RWPE2 (cell line): ENCODE results near the gene GPR146.

Experiments used
- ATAC-seq: fragments of 200-7000 bp; cut with Tn5 transposase; 3 replicates; pipeline ENCODE4 v1.9.1; 2021; ENCODE audit warnings: low read depth
- DNase-seq: peaks from one replicate; pipeline ENCODE4 v3.0.0-alpha.2; 2020; ENCODE audit warnings: low spot score
- H3K27ac ChIP-seq: fragments of 450-650 bp; 2 replicates; pipeline ENCODE4 v1.5.1; 2017; ENCODE audit warnings: mild to moderate bottlenecking; ENCODE audit not compliant: poor library complexity, severe bottlenecking
- H3K27me3 ChIP-seq: fragments of 250-450 bp; sonication (Bioruptor Pico); 2 replicates; pipeline ENCODE4 v1.5.1; 2021; ENCODE audit warnings: mild to moderate bottlenecking, moderate library complexity; ENCODE audit not compliant: insufficient read depth, poor library complexity, severe bottlenecking
- H3K36me3 ChIP-seq: fragments of 250-450 bp; sonication (Bioruptor Pico); 2 replicates; pipeline ENCODE4 v1.5.1; 2020; ENCODE audit warnings: low read depth, mild to moderate bottlenecking, moderate library complexity
- H3K4me1 ChIP-seq: fragments of 250-450 bp; sonication (Bioruptor Pico); 2 replicates; pipeline ENCODE4 v1.5.1; 2021; ENCODE audit warnings: mild to moderate bottlenecking, moderate library complexity; ENCODE audit not compliant: insufficient read depth, poor library complexity, severe bottlenecking
- H3K4me3 ChIP-seq: fragments of 250-450 bp; sonication (Bioruptor Pico); 2 replicates; pipeline ENCODE4 v1.5.1; 2021; ENCODE audit warnings: mild to moderate bottlenecking, moderate library complexity; ENCODE audit not compliant: severe bottlenecking
- H3K9me3 ChIP-seq: fragments of 250-450 bp; sonication (Bioruptor Pico); 2 replicates; pipeline ENCODE4 v1.5.1; 2021; ENCODE audit warnings: mild to moderate bottlenecking, moderate library complexity; ENCODE audit not compliant: severe bottlenecking
- TF ChIP-seq, protein P1 (sequence below): fragments of 450-650 bp; IDR thresholded peaks from one replicate; pipeline ENCODE4 v1.5.1; 2017; ENCODE audit warnings: mild to moderate bottlenecking, moderate library complexity; ENCODE audit not compliant: poor library complexity, severe bottlenecking

The GPR146 gene

DNA sequence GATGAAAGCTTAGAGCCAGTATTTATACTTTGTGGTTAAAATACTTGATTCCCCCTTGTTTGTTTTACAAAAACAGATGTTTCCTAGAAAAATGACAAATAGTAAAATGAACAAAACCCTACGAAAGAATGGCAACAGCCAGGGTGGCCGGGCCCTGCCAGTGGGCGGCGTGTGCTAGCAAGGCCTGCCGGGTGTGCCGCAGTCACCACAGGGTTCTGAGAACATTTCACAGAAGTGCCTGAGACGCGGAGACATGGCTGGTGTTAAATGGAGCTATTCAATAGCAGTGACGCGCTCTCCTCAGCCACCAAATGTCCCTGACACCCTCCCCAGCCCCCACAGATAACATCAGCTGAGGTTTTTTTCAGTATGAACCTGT lies 14.5 kb downstream of the GPR146 start:
- TF ChIP-seq, protein P1, sequence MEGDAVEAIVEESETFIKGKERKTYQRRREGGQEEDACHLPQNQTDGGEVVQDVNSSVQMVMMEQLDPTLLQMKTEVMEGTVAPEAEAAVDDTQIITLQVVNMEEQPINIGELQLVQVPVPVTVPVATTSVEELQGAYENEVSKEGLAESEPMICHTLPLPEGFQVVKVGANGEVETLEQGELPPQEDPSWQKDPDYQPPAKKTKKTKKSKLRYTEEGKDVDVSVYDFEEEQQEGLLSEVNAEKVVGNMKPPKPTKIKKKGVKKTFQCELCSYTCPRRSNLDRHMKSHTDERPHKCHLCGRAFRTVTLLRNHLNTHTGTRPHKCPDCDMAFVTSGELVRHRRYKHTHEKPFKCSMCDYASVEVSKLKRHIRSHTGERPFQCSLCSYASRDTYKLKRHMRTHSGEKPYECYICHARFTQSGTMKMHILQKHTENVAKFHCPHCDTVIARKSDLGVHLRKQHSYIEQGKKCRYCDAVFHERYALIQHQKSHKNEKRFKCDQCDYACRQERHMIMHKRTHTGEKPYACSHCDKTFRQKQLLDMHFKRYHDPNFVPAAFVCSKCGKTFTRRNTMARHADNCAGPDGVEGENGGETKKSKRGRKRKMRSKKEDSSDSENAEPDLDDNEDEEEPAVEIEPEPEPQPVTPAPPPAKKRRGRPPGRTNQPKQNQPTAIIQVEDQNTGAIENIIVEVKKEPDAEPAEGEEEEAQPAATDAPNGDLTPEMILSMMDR = no peak
- H3K36me3 ChIP-seq = no peaks in the 10 kb centered on the region
- no peak overlapping the region for H3K27ac ChIP-seq
- H3K27me3 ChIP-seq = no peaks in the 10 kb centered on the region
- H3K9me3 ChIP-seq = no peaks in the 10 kb centered on the region
- H3K4me1 ChIP-seq = no peaks in the 10 kb centered on the region
- ATAC-seq (no peak), DNase-seq (no peak)
- H3K4me3 ChIP-seq = no peak overlapping the region

DNA sequence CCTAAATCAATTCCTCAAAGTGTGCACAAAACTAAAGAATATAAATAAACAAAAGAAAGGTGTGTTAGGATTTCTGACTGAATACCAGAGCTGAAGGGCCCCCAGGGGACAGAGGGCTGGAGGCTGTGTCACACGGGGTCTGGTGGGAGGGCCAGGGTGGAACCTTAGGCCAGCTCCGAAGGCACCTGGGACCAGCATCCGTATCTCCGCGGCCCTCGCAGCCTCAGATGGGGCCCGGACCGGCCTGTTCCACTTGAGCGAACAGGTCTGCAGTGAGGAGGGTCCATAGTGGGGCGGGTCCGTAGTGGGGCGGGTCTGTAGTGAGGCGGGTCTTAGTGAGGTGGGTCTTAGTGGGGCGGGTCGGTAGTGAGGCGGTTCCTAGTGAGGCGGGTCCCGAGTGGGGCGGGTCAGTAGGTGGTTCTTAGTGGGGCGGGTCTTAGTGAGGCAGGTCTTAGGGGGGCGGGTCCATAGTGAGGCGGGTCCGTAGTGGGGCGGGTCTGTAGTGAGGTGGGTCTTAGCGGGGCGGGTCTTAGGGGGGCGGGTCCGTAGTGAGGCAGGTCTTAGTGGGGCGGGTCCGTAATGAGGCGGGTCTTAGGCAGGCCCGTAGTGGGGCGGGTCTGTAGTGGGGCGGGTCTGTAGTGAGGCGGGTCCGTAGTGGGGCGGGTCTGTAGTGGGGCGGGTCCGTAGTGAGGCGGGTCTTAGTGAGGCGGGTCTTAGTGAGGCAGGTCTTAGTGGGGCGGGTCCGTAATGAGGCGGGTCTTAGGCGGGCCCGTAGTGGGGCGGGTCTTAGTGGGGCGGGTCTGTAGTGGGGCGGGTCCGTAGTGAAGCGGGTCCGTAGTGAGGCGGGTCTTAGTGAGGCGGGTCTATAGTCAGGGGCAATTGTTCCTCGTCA lies 15.1 kb downstream of the GPR146 start:
- no peaks in the 10 kb centered on the region for H3K27me3 ChIP-seq
- no peak overlapping the region for H3K4me3 ChIP-seq
- DNase-seq (no peak), ATAC-seq (peak; percentile 8; the same call in 1 of the 3 replicates)
- H3K36me3 ChIP-seq = no peaks in the 10 kb centered on the region
- TF ChIP-seq, protein P1 = no peak
- no peak overlapping the region for H3K27ac ChIP-seq
- H3K9me3 ChIP-seq = no peaks in the 10 kb centered on the region
- H3K4me1 ChIP-seq = no peaks in the 10 kb centered on the region

DNA sequence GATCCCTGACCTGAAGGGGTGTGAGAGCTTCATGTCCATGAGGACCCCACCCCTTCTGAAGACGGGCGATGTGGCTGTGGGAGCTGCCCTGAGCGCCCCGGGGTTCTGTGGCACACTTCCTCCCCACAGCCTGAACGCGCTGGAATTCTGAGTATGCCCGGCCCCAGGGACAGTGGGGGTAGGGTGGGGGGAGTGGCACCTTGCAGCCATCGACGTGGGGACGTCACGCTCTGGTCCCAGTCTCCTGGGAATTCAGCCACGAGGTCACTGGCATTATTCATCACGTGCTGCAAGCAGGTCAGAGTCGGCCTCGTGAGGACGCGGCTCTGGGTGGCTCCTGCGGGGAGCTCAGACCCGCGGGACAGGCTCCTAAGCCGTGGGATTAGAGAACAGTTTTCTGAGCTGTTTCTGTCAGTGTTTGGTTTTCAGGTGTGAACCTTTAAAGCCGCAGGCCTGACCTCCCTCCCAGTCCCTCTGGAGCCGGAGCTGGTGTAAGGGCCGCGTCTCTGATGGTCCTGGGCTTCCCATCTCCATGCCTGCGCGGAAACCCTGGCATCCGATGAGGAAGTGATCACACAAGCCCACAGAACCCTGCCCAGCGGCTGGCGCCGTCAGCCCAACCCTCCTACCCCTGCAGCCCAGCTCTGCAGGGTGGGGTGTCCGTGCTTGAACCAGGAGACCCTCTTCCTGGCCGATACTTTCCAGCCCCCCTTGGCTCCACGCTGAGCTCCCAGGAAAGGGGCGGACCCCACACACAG lies 16.1 kb downstream of the GPR146 start:
- DNase-seq = no peak
- no peaks in the 10 kb centered on the region for H3K36me3 ChIP-seq
- no peak overlapping the region for H3K27ac ChIP-seq
- H3K4me3 ChIP-seq = no peak overlapping the region
- H3K27me3 ChIP-seq = no peaks in the 10 kb centered on the region
- no peaks in the 10 kb centered on the region for H3K4me1 ChIP-seq
- TF ChIP-seq, protein P1 = no peak
- no peak for ATAC-seq
- H3K9me3 ChIP-seq = no peaks in the 10 kb centered on the region

DNA sequence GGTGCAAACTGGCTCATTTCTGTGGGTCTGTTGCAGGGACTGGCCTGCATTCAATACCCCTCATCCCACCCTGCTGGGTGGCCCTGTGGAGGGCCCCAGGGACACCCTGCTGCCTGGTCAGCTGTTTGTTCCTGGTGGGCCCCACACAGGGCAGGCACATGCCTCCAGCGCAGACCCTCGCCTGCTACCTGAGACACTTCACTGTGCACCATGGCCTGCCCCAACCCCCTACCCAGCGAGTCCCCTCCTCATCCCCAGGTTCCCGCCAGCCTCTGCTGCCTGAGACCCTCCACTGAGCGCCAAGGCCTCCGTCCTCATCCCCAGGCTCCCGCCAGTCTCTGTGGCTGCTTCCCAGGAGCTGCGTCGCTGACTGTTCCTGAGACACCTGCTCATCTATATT lies 16.8 kb downstream of the GPR146 start:
- TF ChIP-seq, protein P1 = no peak
- Histone ChIP-seq H3K4me3 (no peak overlapping the region), H3K27ac (no peak overlapping the region), H3K36me3 (no peaks in the 10 kb centered on the region), H3K4me1 (no peaks in the 10 kb centered on the region), H3K9me3 (no peaks in the 10 kb centered on the region), H3K27me3 (no peaks in the 10 kb centered on the region)
- no peak for ATAC-seq
- DNase-seq = no peak
